Smooth muscle cell (in vitro differentiated cells): ENCODE measurements around the gene GLS2. TPM values are rescaled to one million over a fixed set of nuclear protein-coding genes. Genes with fewer than 3 reads are reported as not detected.

Source experiments
- DNase-seq: peaks from one replicate; lab custom pipeline; 2025; ENCODE audit not compliant: unreplicated experiment; lab: John Stamatoyannopoulos, UW
- H2AFZ ChIP-seq: fragments of 200-600 bp; sonication (generic); 2 replicates; pipeline ENCODE4 v1.6.0; 2016; ENCODE audit warnings: antibody characterized with exemption, low read depth, mild to moderate bottlenecking
- H3F3A ChIP-seq: fragments of 200-600 bp; sonication (generic); 2 replicates; pipeline ENCODE4 v1.6.0; 2017; ENCODE audit warnings: antibody characterized with exemption, low read depth
- H3K27ac ChIP-seq: fragments of 200-600 bp; sonication (generic); 2 replicates; pipeline ENCODE4 v1.5.1; 2016; ENCODE audit warnings: low read depth, mild to moderate bottlenecking
- H3K27me3 ChIP-seq: fragments of 200-600 bp; sonication (generic); 2 replicates; pipeline ENCODE4 v1.6.1; 2016; ENCODE audit warnings: low read depth, mild to moderate bottlenecking
- H3K36me3 ChIP-seq: fragments of 200-600 bp; sonication (generic); 2 replicates; pipeline ENCODE4 v1.5.1; 2016; ENCODE audit warnings: low read depth
- H3K4me1 ChIP-seq: fragments of 200-600 bp; sonication (generic); 2 replicates; pipeline ENCODE4 v1.5.1; 2016; ENCODE audit warnings: low read depth
- H3K4me2 ChIP-seq: fragments of 200-600 bp; sonication (generic); 2 replicates; pipeline ENCODE4 v1.6.0; 2016; ENCODE audit warnings: mild to moderate bottlenecking
- H3K4me3 ChIP-seq: fragments of 200-600 bp; sonication (generic); 2 replicates; pipeline ENCODE4 v1.5.1; 2016; ENCODE audit warnings: mild to moderate bottlenecking
- H3K79me2 ChIP-seq: fragments of 200-600 bp; sonication (generic); 2 replicates; pipeline ENCODE4 v1.6.0; 2016; ENCODE audit warnings: low read depth, mild to moderate bottlenecking
- H3K9ac ChIP-seq: fragments of 200-600 bp; sonication (generic); 2 replicates; pipeline ENCODE4 v1.6.0; 2016; ENCODE audit warnings: low read depth
- H3K9me3 ChIP-seq: fragments of 200-600 bp; sonication (generic); replicated peaks from 2 replicates; pipeline ENCODE4 v1.5.1; 2016; ENCODE audit warnings: low read depth
- H4K20me1 ChIP-seq: fragments of 200-600 bp; sonication (generic); 2 replicates; pipeline ENCODE4 v1.6.0; 2016; ENCODE audit warnings: low read depth
- WGBS: methylation state at CpG from one replicate; pipeline ENCODE4 v1.1.7; 2016; ENCODE audit warnings: low lambda C conversion rate; 5-methylcytosine and 5-hydroxymethylcytosine counted together
- polyA plus RNA-seq: library from polyadenylated mRNA; unstranded; fragments of >200 nt; fragmentation: Nextera tagmentation; extraction: Ambion mirVana; gene quantifications from 2 replicates; pipeline ENCODE4 v1.2.1, GENCODE V29; 2016
- total RNA-seq: library from RNA; depleted of rRNA; stranded (reverse); fragments of >200 nt; gene quantifications from 2 replicates; pipeline ENCODE4 v1.2.3, GENCODE V29; 2014
- TF ChIP-seq, protein P1 (sequence below): fragments of 200-600 bp; sonication (generic); IDR thresholded peaks from 2 replicates; pipeline ENCODE4 v1.5.1; 2017; ENCODE audit warnings: borderline replicate concordance, mild to moderate bottlenecking, antibody characterized with exemption; ENCODE audit not compliant: insufficient read depth, poor library complexity, severe bottlenecking

Gene GLS2
- total and polyA plus RNA-seq, 2 experiments from 2014 or later: 0.37 to 0.76 TPM

DNA sequence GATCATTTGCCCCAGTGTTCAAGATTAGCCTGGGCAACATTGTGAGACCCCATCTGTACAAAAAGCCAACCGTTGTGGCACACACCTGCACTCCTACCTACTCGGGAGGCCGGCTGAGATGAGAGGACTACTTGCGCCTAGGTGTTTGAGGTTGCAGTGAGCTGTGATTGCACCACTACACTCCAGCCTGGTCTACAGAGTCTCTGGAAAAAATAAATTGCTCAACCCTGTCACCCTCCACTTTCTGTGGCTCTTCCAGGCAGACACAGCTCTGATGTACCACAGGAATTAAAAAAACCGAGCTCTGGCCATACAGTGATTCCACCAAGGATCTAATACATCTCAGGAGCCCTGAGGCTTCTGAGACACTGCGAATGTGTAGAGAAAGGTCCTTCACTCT lies 53.1 kb downstream of the GLS2 start:
- H3K9me3 ChIP-seq: no peaks in the 10 kb centered on the region
- no peak overlapping the region for H3K9ac ChIP-seq
- H3K27me3 ChIP-seq: no peaks in the 10 kb centered on the region
- no peaks in the 10 kb centered on the region for H3K4me1 ChIP-seq
- WGBS: 96% methylated on average over 6 of the region's 6 CpGs
- H3K27ac ChIP-seq: no peak overlapping the region
- no peak overlapping the region for H2AFZ ChIP-seq
- TF ChIP-seq, protein P1, sequence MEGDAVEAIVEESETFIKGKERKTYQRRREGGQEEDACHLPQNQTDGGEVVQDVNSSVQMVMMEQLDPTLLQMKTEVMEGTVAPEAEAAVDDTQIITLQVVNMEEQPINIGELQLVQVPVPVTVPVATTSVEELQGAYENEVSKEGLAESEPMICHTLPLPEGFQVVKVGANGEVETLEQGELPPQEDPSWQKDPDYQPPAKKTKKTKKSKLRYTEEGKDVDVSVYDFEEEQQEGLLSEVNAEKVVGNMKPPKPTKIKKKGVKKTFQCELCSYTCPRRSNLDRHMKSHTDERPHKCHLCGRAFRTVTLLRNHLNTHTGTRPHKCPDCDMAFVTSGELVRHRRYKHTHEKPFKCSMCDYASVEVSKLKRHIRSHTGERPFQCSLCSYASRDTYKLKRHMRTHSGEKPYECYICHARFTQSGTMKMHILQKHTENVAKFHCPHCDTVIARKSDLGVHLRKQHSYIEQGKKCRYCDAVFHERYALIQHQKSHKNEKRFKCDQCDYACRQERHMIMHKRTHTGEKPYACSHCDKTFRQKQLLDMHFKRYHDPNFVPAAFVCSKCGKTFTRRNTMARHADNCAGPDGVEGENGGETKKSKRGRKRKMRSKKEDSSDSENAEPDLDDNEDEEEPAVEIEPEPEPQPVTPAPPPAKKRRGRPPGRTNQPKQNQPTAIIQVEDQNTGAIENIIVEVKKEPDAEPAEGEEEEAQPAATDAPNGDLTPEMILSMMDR: no peak
- H3K4me3 ChIP-seq: no peak overlapping the region
- H4K20me1 ChIP-seq: no peaks in the 10 kb centered on the region
- DNase-seq: no peak
- no peak overlapping the region for H3K4me2 ChIP-seq
- no peaks in the 10 kb centered on the region for H3K36me3 ChIP-seq
- H3F3A ChIP-seq: no peaks in the 10 kb centered on the region
- peaks cover 7% of the 10 kb centered on the region for H3K79me2 ChIP-seq

DNA sequence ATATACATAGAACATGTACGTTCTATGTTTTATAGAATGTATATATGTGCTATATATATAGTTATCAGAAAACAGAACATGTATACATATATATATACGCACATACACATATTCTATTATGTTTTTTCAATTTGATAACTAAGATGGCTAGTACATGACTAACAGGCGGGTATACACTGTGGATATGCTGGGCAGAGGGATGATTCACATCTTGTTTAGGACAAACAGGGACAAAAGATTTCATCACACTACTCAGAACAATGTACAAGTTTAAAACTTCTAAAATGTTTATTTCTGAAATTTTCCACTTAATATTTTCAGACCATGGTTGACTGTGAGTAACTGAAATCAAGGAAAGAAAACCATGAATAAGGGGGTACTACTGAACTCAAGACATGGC lies 56.1 kb downstream of the GLS2 start:
- Histone ChIP-seq H3K36me3 (no peaks in the 10 kb centered on the region), H3K27ac (no peak overlapping the region), H3K4me3 (no peak overlapping the region), H3K9ac (no peak overlapping the region), H3K4me2 (no peak overlapping the region), H3K79me2 (no peaks in the 10 kb centered on the region), H3K9me3 (no peaks in the 10 kb centered on the region), H3F3A (no peaks in the 10 kb centered on the region), H2AFZ (no peak overlapping the region), H4K20me1 (no peaks in the 10 kb centered on the region), H3K27me3 (no peaks in the 10 kb centered on the region), H3K4me1 (no peaks in the 10 kb centered on the region)
- TF ChIP-seq, protein P1: no peak
- DNase-seq: no peak
- WGBS: 95% methylated on average over 3 of the region's 3 CpGs

DNA sequence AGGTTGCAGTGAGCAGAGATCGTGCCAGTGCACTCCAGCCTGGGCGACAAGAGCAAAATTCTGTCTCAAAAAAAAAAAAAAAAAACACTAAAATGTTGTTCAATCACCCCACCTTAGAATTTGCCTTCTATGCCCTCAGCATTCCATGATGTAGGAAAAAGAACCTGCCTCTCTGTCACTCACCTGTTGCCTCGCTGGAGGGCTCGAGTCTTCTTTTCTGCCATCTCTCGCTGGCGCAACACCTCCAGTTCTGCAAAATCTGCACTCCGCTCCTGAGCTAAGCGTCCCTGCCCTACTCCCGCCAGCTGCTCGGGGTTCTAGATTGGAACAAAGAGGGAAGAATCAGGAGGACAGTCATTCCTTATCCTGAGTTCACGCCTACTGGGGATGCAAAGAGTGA lies 56.7 kb downstream of the GLS2 start:
- Histone ChIP-seq H3F3A (no peaks in the 10 kb centered on the region), H3K36me3 (no peaks in the 10 kb centered on the region), H3K4me1 (no peaks in the 10 kb centered on the region), H3K9ac (no peak overlapping the region), H3K27ac (no peak overlapping the region), H3K4me3 (no peak overlapping the region), H2AFZ (no peak overlapping the region), H3K4me2 (no peak overlapping the region), H4K20me1 (no peaks in the 10 kb centered on the region), H3K9me3 (no peaks in the 10 kb centered on the region), H3K27me3 (no peaks in the 10 kb centered on the region), H3K79me2 (no peaks in the 10 kb centered on the region)
- no peak for DNase-seq
- WGBS: 98% methylated on average over 11 of the region's 11 CpGs
- TF ChIP-seq, protein P1: no peak

DNA sequence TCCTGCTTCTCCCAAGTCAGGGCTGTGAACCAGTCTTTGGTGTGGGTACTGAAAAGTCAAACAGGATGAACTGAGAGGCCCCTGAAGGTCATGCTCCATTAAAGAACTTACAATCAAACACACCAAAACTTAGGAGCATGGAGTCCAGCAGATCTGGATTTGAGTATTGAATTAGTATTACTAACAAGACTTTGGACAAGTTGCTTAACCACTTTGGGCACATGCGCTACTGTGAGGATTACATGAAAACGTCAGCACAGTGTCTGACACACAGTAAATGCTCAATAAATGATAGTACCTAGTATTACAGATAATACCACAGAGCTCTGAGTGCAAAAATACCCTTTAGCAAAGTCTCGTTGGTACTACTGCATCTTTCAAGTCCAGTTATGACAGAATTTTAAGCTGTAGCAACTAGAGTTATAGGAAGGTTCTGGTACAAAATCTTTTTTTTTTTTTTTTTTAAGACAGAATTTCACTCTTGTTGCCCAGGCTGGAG lies 62.0 kb downstream of the GLS2 start:
- Histone ChIP-seq H3F3A (no peaks in the 10 kb centered on the region), H3K4me1 (no peaks in the 10 kb centered on the region), H3K36me3 (no peaks in the 10 kb centered on the region), H3K9ac (no peak overlapping the region), H3K27ac (no peak overlapping the region), H3K27me3 (no peaks in the 10 kb centered on the region), H2AFZ (no peak overlapping the region), H3K79me2 (no peaks in the 10 kb centered on the region), H4K20me1 (no peaks in the 10 kb centered on the region), H3K4me3 (no peak overlapping the region), H3K9me3 (no peaks in the 10 kb centered on the region), H3K4me2 (no peak overlapping the region)
- 66% methylated on average over 3 of the region's 3 CpGs for WGBS
- TF ChIP-seq, protein P1: no peak
- DNase-seq: no peak
